ENCODE results near the gene IPCEF1.

The IPCEF1 gene

DNA sequence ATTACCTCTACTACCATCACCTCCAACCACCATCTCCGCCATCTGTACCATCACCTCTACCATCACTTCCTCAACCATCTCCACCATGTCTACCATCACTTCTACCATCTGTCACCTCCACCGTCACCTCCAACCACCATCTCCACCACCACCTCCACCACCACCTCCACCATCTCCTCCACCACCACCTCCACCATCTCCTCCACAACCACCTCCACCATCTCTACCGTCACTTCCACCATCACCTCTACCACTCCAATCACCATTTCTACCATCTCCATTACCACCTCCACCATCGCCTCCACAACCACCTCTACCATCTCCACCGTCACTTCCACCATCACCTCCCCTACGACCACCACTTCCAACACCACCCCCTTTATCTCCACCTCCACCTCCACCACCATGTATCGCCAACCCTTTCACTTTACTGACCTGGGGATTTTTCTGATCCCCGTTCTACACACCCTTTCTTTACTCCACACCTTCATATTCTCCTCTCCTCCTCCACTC, 2.3 kb downstream of the IPCEF1 start:
- TF ChIP-seq CTCF (IDR thresholded peaks at IDR 0.05; ENCODE audit: insufficient read depth, low read depth, low read length, missing control alignments) = no peak
- DNase-seq (ENCODE audit: low read depth) = no peak
- H3K4me3 ChIP-seq (ENCODE audit: low read depth, low read length) = no peak overlapping the region

- no peak overlapping the region for H3K4me3 ChIP-seq (ENCODE audit: low read depth, low read length)
- no peak for DNase-seq (ENCODE audit: low read depth)
- no peak for TF ChIP-seq CTCF (IDR thresholded peaks at IDR 0.05; ENCODE audit: insufficient read depth, low read depth, low read length, missing control alignments)
Measured at GRCh38 chr6:154353626-154354025, 3.0 kb downstream of the IPCEF1 start.

GRCh38 chr6:154352898-154353585, 3.6 kb downstream of the IPCEF1 start:
- DNase-seq (ENCODE audit: low read depth) = peak; percentile 83

DNA sequence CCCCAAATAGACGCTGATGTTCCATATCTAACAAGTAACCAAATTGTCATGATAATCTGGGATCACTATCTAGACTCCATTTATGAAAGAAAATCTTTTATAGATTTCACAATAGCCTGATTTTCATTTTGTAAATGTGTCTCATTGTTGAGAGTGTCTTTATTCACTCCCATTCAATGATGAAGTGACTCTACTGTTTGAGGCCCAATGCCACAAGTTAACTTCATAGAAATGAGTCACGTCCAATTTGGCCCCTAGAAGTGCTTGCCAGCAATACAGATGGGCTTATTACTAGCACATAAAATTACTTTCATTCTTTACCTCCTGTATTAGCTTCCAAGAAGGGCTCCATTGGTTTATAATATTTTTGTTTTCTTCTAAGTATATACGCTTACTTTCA, 6.3 kb downstream of the IPCEF1 start:
- no peak for TF ChIP-seq CTCF (IDR thresholded peaks at IDR 0.05; ENCODE audit: insufficient read depth, low read depth, low read length, missing control alignments)
- H3K4me3 ChIP-seq (ENCODE audit: low read depth, low read length) = no peak overlapping the region
- DNase-seq (ENCODE audit: low read depth) = no peak

More at GRCh38 chr6:154352898-154353585, 3.6 kb downstream of the IPCEF1 start:
- TF ChIP-seq CTCF (IDR thresholded peaks at IDR 0.05; ENCODE audit: insufficient read depth, low read depth, low read length, missing control alignments) = no peak
- no peak overlapping the region for H3K4me3 ChIP-seq (ENCODE audit: low read depth, low read length)

DNA sequence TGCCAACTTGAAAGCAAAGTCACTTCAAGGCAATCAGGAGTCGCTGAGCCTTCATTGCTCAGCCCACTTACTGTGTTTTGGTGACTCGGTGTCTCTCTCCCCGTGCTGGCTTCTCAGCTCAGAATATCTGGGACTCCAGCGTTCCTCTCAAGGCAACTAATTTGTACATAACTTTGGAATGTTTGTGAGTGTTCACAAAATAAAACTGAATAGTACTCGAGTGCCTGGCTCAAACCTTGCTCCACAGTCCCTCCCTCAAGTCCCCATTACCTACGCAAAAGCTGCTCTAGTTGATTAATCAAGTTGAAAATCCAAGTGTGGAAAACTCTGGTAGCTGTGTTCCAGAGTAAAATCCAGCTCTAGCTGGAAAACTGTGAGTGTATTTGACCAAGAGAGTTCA, 8.6 kb downstream of the IPCEF1 start:
- H3K4me3 ChIP-seq (ENCODE audit: low read depth, low read length) = no peak overlapping the region
- no peak for DNase-seq (ENCODE audit: low read depth)
- TF ChIP-seq CTCF (IDR thresholded peaks at IDR 0.05; ENCODE audit: insufficient read depth, low read depth, low read length, missing control alignments) = no peak

- DNase-seq (ENCODE audit: low read depth) = no peak
- no peak overlapping the region for H3K4me3 ChIP-seq (ENCODE audit: low read depth, low read length)
- TF ChIP-seq CTCF (IDR thresholded peaks at IDR 0.05; ENCODE audit: insufficient read depth, low read depth, low read length, missing control alignments) = no peak
Measured at GRCh38 chr6:154345811-154346210, 10.8 kb downstream of the IPCEF1 start.

Data from GM12865 (cell line).